ENCODE data around the gene TNRC6A. TPM values are rescaled to one million over a fixed set of nuclear protein-coding genes. Genes with fewer than 3 reads are reported as not detected.

TNRC6A gene
- total RNA-seq, 2 experiments from 2014 or later: 46.8 to 53.1 TPM

Other genes with a start within 250 kb of the TNRC6A start
- 10 to 100 TPM; 77.2 to 88.9 TPM for gene RBBP6, start 190.1 kb upstream of the TNRC6A start, total RNA-seq
- under 1 TPM in 1 of 2 experiments, not detected in 1; 0.75 TPM for gene SLC5A11, start 116.3 kb downstream of the TNRC6A start, total RNA-seq